Right lobe of liver (tissue), 6 donors: ENCODE measurements around the gene PPCDC. TPM values are rescaled to one million over a fixed set of nuclear protein-coding genes. Genes with fewer than 3 reads are reported as not detected.

Experiments
- ATAC-seq, 4 donors: fragments of 200-7000 bp; cut with Tn5 transposase; one replicate each; pipeline ENCODE4 v1.9.1; 2020; ENCODE audit warnings: mild to moderate bottlenecking in 4 of 4, moderate library complexity in 4 of 4
- DNase-seq, 3 donors: peaks; one replicate each; pipeline ENCODE4 v3.0.0-alpha.2; 2020
- H3K27ac ChIP-seq, 3 donors: fragments of 200-600 bp; one replicate each; pipeline ENCODE4 v1.8.0; 2022
- H3K27me3 ChIP-seq, 2 donors: fragments of 200-600 bp; one replicate each; pipeline ENCODE4 v1.8.0; 2022
- H3K36me3 ChIP-seq, 4 donors: fragments of 200-600 bp; sonication (generic) in 1 of 4; one replicate each; pipeline versions ENCODE4 v1.5.1 to v1.8.0; 2017 to 2022; ENCODE audit warnings: control low read depth in 1 of 4
- H3K4me1 ChIP-seq, 4 donors: fragments of 200-600 bp; sonication (generic) in 1 of 4; one replicate each; pipeline versions ENCODE4 v1.5.1 to v1.8.0; 2017 to 2022; ENCODE audit warnings: control low read depth in 1 of 4
- H3K4me3 ChIP-seq, 3 donors: fragments of 200-600 bp; one replicate each; pipeline ENCODE4 v1.8.0; 2022
- H3K9me3 ChIP-seq, 4 donors: fragments of 200-600 bp; sonication (generic) in 1 of 4; one replicate each; pipeline versions ENCODE4 v1.5.1 to v1.8.0; 2017 to 2022; ENCODE audit warnings: control low read depth in 1 of 4
- CTCF ChIP-seq, 4 donors: fragments of 200-600 bp in 3 of 4; fragments of 450-650 bp in 1 of 4; IDR thresholded peaks; one replicate each; pipeline versions ENCODE4 v1.5.1 to v1.8.0; 2016 to 2022; ENCODE audit warnings: antibody characterized with exemption in 4 of 4, mild to moderate bottlenecking in 2 of 4
- POLR2A ChIP-seq: fragments of 450-650 bp; IDR thresholded peaks from one replicate; pipeline ENCODE4 v1.6.1; 2017; ENCODE audit warnings: antibody characterized with exemption, mild to moderate bottlenecking
- WGBS: methylation state at CpG from one replicate; pipeline ENCODE4 v1.1.6; 2018; ENCODE audit warnings: low coverage, low lambda C conversion rate; ENCODE audit not compliant: insufficient coverage; ENCODE audit errors: missing lambda C conversion rate; 5-methylcytosine and 5-hydroxymethylcytosine counted together
- intact Hi-C, 2 donors: fragments of 100-400 bp; cut with DNase I; formaldehyde crosslinking; loops; one replicate each; pipeline versions ENCODE4 v1.11.2 to v1.14.1; 2022
- total RNA-seq, 6 experiments: library from RNA; depleted of rRNA in 2 of 6; stranded (reverse); fragments of >200 nt in 2 of 6; fragmentation: NEBNext Ultra II Directional in 3 of 6; extraction: Animal tissue kit (Norgen Biotek cat#: 25700) in 3 of 6; gene quantifications; one replicate each; pipeline versions ENCODE4 v1.1.0 to v1.2.4, GENCODE V29; 2016 to 2023
- donor health status: DM: no; HTN: yes; CAD: no.
- donor health status: DM: no; HTN: no; CAD: no.
- donor health status: DM: no; HTN: no; CAD: no.
- donor health status: DM: no; HTN: yes; CAD: no.
- donor health status: DM: no; HTN: yes; CAD: no.

PPCDC gene
- total RNA-seq, 6 experiments from 2014 or later: 5.9 to 21.5 (median 8.3) TPM

GRCh38 chr15:75051191-75051608 lies 27.8 kb downstream of the PPCDC start:
- H3K27me3 ChIP-seq: no peaks in the 10 kb centered on the region
- intact Hi-C loops: no loop called here
- 71% methylated on average over 2 of the region's 6 CpGs for WGBS
- no peak for DNase-seq
- no peaks in the 10 kb centered on the region for H3K9me3 ChIP-seq
- no peak for ATAC-seq
- H3K36me3 ChIP-seq: no peaks in the 10 kb centered on the region
- peaks cover 0 to 27% (median 7%) of the 10 kb centered on the region in 4 donors for H3K4me1 ChIP-seq
- no peak overlapping the region for H3K4me3 ChIP-seq
- no peak overlapping the region for H3K27ac ChIP-seq
- TF ChIP-seq POLR2A (no peak), CTCF (IDR thresholded peaks at IDR 0.05) (no peak)

- ATAC-seq (no peak), DNase-seq (no peak)
- Histone ChIP-seq H3K4me1 (peaks cover 0 to 22% (median 7%) of the 10 kb centered on the region in 4 donors), H3K36me3 (no peaks in the 10 kb centered on the region), H3K27ac (no peak overlapping the region), H3K4me3 (no peak overlapping the region), H3K27me3 (no peaks in the 10 kb centered on the region), H3K9me3 (no peaks in the 10 kb centered on the region)
- WGBS: 40% methylated on average over 1 of the region's 4 CpGs
- intact Hi-C loops: no loop called here
- TF ChIP-seq CTCF (IDR thresholded peaks at IDR 0.05) (no peak), POLR2A (no peak)
These were observed 28.3 kb downstream of the PPCDC start for GRCh38 chr15:75051711-75052110.

- DNase-seq (no peak), ATAC-seq (no peak)
- TF ChIP-seq CTCF (IDR thresholded peaks at IDR 0.05) (no peak), POLR2A (no peak)
- Histone ChIP-seq H3K4me1 (peaks cover 0 to 10% (median 0%) of the 10 kb centered on the region in 4 donors), H3K27me3 (no peaks in the 10 kb centered on the region), H3K9me3 (no peaks in the 10 kb centered on the region), H3K4me3 (no peak overlapping the region), H3K36me3 (no peaks in the 10 kb centered on the region), H3K27ac (no peak overlapping the region)
- intact Hi-C loops: no loop called here
- 100% methylated on average over 3 of the region's 5 CpGs for whole genome bisulfite sequencing
These were observed 29.8 kb downstream of the PPCDC start for GRCh38 chr15:75052972-75053747.

GRCh38 chr15:75053748-75054125 lies 30.3 kb downstream of the PPCDC start:
- intact Hi-C loops: no loop called here
- H3K27ac ChIP-seq: no peak overlapping the region
- ATAC-seq (no peak), DNase-seq (no peak)
- peaks cover 0 to 10% (median 0%) of the 10 kb centered on the region in 4 donors for H3K4me1 ChIP-seq
- 90% methylated on average over 2 of the region's 7 CpGs for WGBS
- no peaks in the 10 kb centered on the region for H3K9me3 ChIP-seq
- H3K4me3 ChIP-seq: no peak overlapping the region
- H3K27me3 ChIP-seq: no peaks in the 10 kb centered on the region
- TF ChIP-seq POLR2A (no peak), CTCF (IDR thresholded peaks at IDR 0.05) (no peak)
- no peaks in the 10 kb centered on the region for H3K36me3 ChIP-seq
